Measurements from ENCODE around the gene GPATCH8.

The GPATCH8 gene

DNA sequence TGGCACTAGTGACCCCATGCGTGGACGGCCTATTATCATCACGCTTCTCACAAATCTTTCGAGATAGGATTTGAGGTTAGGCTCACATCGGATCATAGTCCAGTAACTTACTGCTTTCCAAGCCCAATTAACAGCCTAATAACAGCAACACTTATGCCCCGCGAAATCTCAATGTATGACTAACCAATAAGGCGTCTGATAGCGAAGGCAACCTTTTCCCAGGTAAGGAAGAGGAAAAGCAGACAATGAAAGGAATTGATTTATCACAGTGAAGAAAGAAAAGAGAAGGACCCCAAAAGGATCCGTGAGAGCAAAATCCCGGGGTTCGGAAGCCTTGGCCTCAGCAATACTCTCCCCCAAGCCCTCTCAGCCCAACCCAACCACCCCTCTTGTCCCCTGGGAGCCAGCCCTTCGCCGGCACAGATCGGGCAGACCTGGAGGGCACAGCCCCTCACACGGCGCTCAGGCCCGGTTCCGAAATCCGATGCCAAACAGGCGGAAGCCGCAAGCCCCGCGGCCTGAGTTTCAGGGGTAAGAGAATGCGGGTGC, 534 bp downstream of the GPATCH8 start:
- TF ChIP-seq, protein P1, sequence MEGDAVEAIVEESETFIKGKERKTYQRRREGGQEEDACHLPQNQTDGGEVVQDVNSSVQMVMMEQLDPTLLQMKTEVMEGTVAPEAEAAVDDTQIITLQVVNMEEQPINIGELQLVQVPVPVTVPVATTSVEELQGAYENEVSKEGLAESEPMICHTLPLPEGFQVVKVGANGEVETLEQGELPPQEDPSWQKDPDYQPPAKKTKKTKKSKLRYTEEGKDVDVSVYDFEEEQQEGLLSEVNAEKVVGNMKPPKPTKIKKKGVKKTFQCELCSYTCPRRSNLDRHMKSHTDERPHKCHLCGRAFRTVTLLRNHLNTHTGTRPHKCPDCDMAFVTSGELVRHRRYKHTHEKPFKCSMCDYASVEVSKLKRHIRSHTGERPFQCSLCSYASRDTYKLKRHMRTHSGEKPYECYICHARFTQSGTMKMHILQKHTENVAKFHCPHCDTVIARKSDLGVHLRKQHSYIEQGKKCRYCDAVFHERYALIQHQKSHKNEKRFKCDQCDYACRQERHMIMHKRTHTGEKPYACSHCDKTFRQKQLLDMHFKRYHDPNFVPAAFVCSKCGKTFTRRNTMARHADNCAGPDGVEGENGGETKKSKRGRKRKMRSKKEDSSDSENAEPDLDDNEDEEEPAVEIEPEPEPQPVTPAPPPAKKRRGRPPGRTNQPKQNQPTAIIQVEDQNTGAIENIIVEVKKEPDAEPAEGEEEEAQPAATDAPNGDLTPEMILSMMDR (IDR thresholded peaks at IDR 0.05) = no peak
- Histone ChIP-seq H2AFZ (peak overlapping the region; percentile 99), H3K27me3 (ENCODE audit: control insufficient read depth, insufficient read depth, low read length) (no peaks in the 10 kb centered on the region), H3K4me3 (ENCODE audit: low read depth, low read length) (peak overlapping the region; percentile 94), H3K9ac (peak overlapping the region; percentile 87), H3K9me3 (ENCODE audit: control insufficient read depth, low read length) (no peaks in the 10 kb centered on the region), H3K27ac (peak overlapping the region; percentile 90), H3K79me2 (peaks cover 35% of the 10 kb centered on the region), H3K4me2 (ENCODE audit: low read length) (peak overlapping the region; percentile 97), H3K4me1 (peaks cover 5% of the 10 kb centered on the region), H3K36me3 (ENCODE audit: control insufficient read depth, insufficient read depth, low read length) (no peaks in the 10 kb centered on the region)

DNA sequence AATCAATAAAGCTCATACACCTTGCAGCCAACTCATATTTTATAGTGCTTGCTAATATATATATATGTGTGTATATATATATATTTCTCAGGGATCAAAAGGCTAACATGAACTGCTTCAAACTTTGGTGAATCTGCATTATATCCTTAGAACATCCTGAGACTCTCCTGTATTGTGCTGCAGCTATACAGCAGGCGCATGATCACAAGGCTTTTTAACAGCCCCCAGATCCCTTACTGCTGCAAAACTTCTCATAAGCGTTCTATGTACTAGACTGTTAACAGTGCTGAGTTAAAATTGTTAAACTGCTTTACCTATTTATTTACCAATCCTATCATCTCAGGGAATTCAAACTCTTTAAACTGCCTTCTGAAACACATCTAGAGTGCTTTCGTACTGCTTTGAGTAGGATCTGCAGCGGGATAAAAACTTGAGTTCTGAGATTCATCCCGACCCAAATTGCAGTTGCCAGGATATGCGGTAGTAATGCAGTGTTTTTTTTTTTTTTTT, 1.3 kb downstream of the GPATCH8 start:
- H3K4me1 ChIP-seq = peaks cover 5% of the 10 kb centered on the region
- no peaks in the 10 kb centered on the region for H3K9me3 ChIP-seq (ENCODE audit: control insufficient read depth, low read length)
- no peaks in the 10 kb centered on the region for H3K36me3 ChIP-seq (ENCODE audit: control insufficient read depth, insufficient read depth, low read length)
- no peak overlapping the region for H3K27ac ChIP-seq
- H2AFZ ChIP-seq = no peak overlapping the region
- TF ChIP-seq, protein P1 (IDR thresholded peaks at IDR 0.05) = no peak
- peaks cover 40% of the 10 kb centered on the region for H3K79me2 ChIP-seq
- H3K4me2 ChIP-seq (ENCODE audit: low read length) = peak overlapping the region; percentile 97
- no peak overlapping the region for H3K9ac ChIP-seq
- no peaks in the 10 kb centered on the region for H3K27me3 ChIP-seq (ENCODE audit: control insufficient read depth, insufficient read depth, low read length)
- peak overlapping the region; percentile 94 for H3K4me3 ChIP-seq (ENCODE audit: low read depth, low read length)

DNA sequence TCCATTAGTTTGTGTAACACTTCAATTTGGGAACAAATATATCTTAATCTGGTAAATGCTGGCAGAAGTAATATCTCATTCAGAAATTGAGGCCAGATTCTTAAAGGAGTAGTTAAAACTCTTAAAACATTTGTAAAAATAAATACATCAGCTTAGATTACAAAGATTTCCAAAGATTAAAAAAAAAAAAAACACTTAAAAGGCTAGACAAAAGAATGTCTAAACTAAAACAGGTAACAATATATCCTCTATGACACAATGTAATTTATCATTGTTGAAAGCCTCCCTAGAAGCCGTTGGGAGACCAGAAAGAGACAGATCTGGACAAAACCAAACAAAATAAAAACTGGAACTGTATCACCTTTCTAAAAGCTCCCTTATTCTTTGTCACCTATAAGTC, 3.5 kb downstream of the GPATCH8 start:
- Histone ChIP-seq H3K9ac (no peak overlapping the region), H3K4me3 (ENCODE audit: low read depth, low read length) (no peak overlapping the region), H3K27me3 (ENCODE audit: control insufficient read depth, insufficient read depth, low read length) (no peaks in the 10 kb centered on the region), H3K79me2 (peaks cover 58% of the 10 kb centered on the region), H3K4me1 (peaks cover 5% of the 10 kb centered on the region), H3K27ac (no peak overlapping the region), H3K4me2 (ENCODE audit: low read length) (peak overlapping the region; percentile 7), H2AFZ (no peak overlapping the region), H3K36me3 (ENCODE audit: control insufficient read depth, insufficient read depth, low read length) (no peaks in the 10 kb centered on the region), H3K9me3 (ENCODE audit: control insufficient read depth, low read length) (no peaks in the 10 kb centered on the region)
- TF ChIP-seq, protein P1 (IDR thresholded peaks at IDR 0.05) = no peak

DNA sequence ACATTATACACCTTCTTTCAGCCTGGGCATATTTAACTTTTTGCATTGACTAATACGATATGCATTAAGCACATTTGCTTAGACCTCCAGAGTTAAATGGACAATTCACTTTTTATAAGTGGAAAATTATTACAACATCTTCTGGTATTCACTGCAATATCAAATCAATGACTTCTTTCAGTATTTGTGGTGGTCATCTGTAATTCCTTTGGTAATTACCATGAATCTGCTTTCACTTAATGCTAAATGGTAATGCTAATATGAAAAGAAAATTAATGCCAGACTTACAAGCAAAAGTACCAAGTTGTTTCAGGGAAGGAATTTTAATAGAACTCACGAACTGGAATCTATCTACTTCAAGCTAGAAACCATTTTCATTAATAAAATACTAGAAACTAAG, 6.4 kb downstream of the GPATCH8 start:
- Histone ChIP-seq H3K79me2 (peaks cover 69% of the 10 kb centered on the region), H3K36me3 (ENCODE audit: control insufficient read depth, insufficient read depth, low read length) (no peaks in the 10 kb centered on the region), H3K4me1 (no peaks in the 10 kb centered on the region), H3K9me3 (ENCODE audit: control insufficient read depth, low read length) (no peaks in the 10 kb centered on the region), H3K9ac (no peak overlapping the region), H3K4me3 (ENCODE audit: low read depth, low read length) (no peak overlapping the region), H2AFZ (no peak overlapping the region), H3K27me3 (ENCODE audit: control insufficient read depth, insufficient read depth, low read length) (no peaks in the 10 kb centered on the region), H3K4me2 (ENCODE audit: low read length) (no peak overlapping the region), H3K27ac (no peak overlapping the region)
- TF ChIP-seq, protein P1 (IDR thresholded peaks at IDR 0.05) = no peak

DNA sequence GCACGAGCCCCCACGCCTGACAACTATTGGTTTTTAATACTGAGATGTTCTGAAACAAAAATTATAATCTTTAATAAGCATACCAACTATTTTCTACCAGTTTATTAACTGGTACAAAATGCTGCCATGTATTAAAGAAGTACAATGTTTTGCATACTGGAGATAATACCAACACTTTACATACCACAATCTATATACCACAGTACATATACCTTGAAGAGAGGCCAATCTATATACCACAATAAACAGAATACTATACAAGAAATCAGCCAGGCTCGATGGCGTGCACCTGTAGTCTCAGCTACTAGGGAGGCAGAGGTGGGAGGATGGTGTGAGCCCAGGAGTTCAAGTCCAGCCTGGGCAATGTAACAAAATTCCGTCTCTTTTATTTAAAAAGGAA, 9.9 kb downstream of the GPATCH8 start:
- Histone ChIP-seq H3K27me3 (ENCODE audit: control insufficient read depth, insufficient read depth, low read length) (no peaks in the 10 kb centered on the region), H3K4me2 (ENCODE audit: low read length) (no peak overlapping the region), H3K9me3 (ENCODE audit: control insufficient read depth, low read length) (no peaks in the 10 kb centered on the region), H3K9ac (no peak overlapping the region), H3K79me2 (peaks cover 63% of the 10 kb centered on the region), H3K36me3 (ENCODE audit: control insufficient read depth, insufficient read depth, low read length) (no peaks in the 10 kb centered on the region), H3K27ac (no peak overlapping the region), H3K4me1 (no peaks in the 10 kb centered on the region), H2AFZ (no peak overlapping the region), H3K4me3 (ENCODE audit: low read depth, low read length) (no peak overlapping the region)
- TF ChIP-seq, protein P1 (IDR thresholded peaks at IDR 0.05) = no peak

Data from parathyroid adenoma (tissue), 2 donors.